K562 (cell line): ENCODE results near the gene HOXB5. TPM values are rescaled to one million over a fixed set of nuclear protein-coding genes. Genes with fewer than 3 reads are reported as not detected.

ENCODE experiments used
- ATF4 ChIP-seq: fragments of 450-650 bp; formaldehyde crosslinking; IDR thresholded peaks from 2 replicates; pipeline ENCODE4 v1.4.0; 2022; ENCODE audit warnings: mild to moderate bottlenecking, moderate library complexity
- CBX5 ChIP-seq: IDR thresholded peaks from 2 replicates; pipeline ENCODE4 v1.6.1; 2014; ENCODE audit warnings: low read depth, borderline replicate concordance
- CEBPB ChIP-seq: fragments of 450-650 bp; IDR thresholded peaks from 2 replicates; pipeline ENCODE4 v1.6.1; 2016; ENCODE audit warnings: missing genetic modification characterization, missing compliant biosample characterization
- CHD2 ChIP-seq: IDR thresholded peaks from 2 replicates; pipeline ENCODE4 v1.6.1; 2011; ENCODE audit warnings: low read depth, low read length
- CTCF ChIP-seq, 3 experiments: IDR thresholded peaks in 2 of 3; conservative IDR thresholded peaks in 1 of 3; 2 replicates each; pipeline ENCODE4 v1.5.1; 2011 to 2012; ENCODE audit warnings: low read length in 3 of 3, mild to moderate bottlenecking in 3 of 3, control low read depth in 2 of 3, improper control_type of control experiment in 1 of 3, inconsistent platforms in 1 of 3, low read depth in 1 of 3, mixed read lengths in 1 of 3, moderate library complexity in 1 of 3; ENCODE audit not compliant: insufficient read depth in 2 of 3
- GTF2E2 ChIP-seq: fragments of 200-800 bp; sonication (Bioruptor generic); IDR thresholded peaks from 2 replicates; pipeline ENCODE4 v1.6.1; 2016; ENCODE audit warnings: missing genetic modification characterization, missing compliant biosample characterization
- GTF2F1 ChIP-seq: IDR thresholded peaks from 2 replicates; pipeline ENCODE4 v1.6.1; 2011; ENCODE audit warnings: low read depth, low read length, improper control_type of control experiment
- HNRNPK ChIP-seq: fragments of 200-400 bp; formaldehyde crosslinking; IDR thresholded peaks from one replicate; pipeline ENCODE4 v1.6.1; 2018; ENCODE audit warnings: mild to moderate bottlenecking, low read depth, low read length; ENCODE audit not compliant: poor library complexity, severe bottlenecking
- HOXB6 ChIP-seq: fragments of 250-450 bp; sonication (Bioruptor Pico); IDR thresholded peaks from 2 replicates; pipeline ENCODE4 v1.5.1; 2022; ENCODE audit warnings: mild to moderate bottlenecking, borderline replicate concordance
- MEF2A ChIP-seq: IDR thresholded peaks from 2 replicates; pipeline ENCODE4 v1.6.1; 2011; ENCODE audit warnings: low read depth, mild to moderate bottlenecking, low read length, moderate library complexity; ENCODE audit not compliant: control insufficient read depth
- MLX ChIP-seq, 2 experiments: fragments of 450-650 bp in 1 of 2; sonication (generic) in 1 of 2; formaldehyde crosslinking; conservative IDR thresholded peaks; 2 replicates each; pipeline versions ENCODE4 v1.4.0 to v1.8.1; 2020 to 2022; ENCODE audit warnings: mild to moderate bottlenecking in 1 of 2, missing genetic modification reagents in 1 of 2
- MYC ChIP-seq, 2 experiments: fragments of 250-450 bp in 1 of 2; sonication (Bioruptor Pico) in 1 of 2; IDR thresholded peaks; 2 replicates each; pipeline versions ENCODE4 v1.5.1 to v1.6.1; 2012 to 2021; ENCODE audit warnings: low read depth in 2 of 2, borderline replicate concordance in 1 of 2, improper control_type of control experiment in 1 of 2, low read length in 1 of 2, mild to moderate bottlenecking in 1 of 2, moderate library complexity in 1 of 2
- NFE2 ChIP-seq: IDR thresholded peaks from 2 replicates; pipeline ENCODE4 v1.6.1; 2014; ENCODE audit warnings: antibody characterized with exemption, low read depth
- NFYB ChIP-seq: IDR thresholded peaks from 2 replicates; pipeline ENCODE4 v1.6.1; 2011; ENCODE audit warnings: mild to moderate bottlenecking, moderate library complexity; ENCODE audit not compliant: insufficient read length; ENCODE audit errors: extremely low read depth
- NR2C2 ChIP-seq, 2 experiments: fragments of 200-800 bp in 1 of 2; sonication (Bioruptor generic) in 1 of 2; sonication (generic) in 1 of 2; formaldehyde crosslinking in 1 of 2; IDR thresholded peaks; 2 replicates each; pipeline versions ENCODE4 v1.6.1 to v1.8.0; 2016 to 2022; ENCODE audit warnings: mild to moderate bottlenecking in 1 of 2, missing compliant biosample characterization in 1 of 2, missing genetic modification characterization in 1 of 2, missing genetic modification reagents in 1 of 2
- POLR3G ChIP-seq: IDR thresholded peaks from 2 replicates; pipeline ENCODE4 v1.6.1; 2011; ENCODE audit not compliant: insufficient read length, insufficient replicate concordance; ENCODE audit errors: extremely low read depth
- SAP30 ChIP-seq: fragments of 200-600 bp; sonication (generic); IDR thresholded peaks from 2 replicates; pipeline ENCODE4 v1.6.1; 2012; ENCODE audit warnings: borderline replicate concordance, low read depth, mild to moderate bottlenecking, moderate library complexity, low read length, control low read depth, inconsistent platforms; ENCODE audit not compliant: insufficient read depth, poor library complexity, severe bottlenecking
- SMAD3 ChIP-seq: fragments of 450-650 bp; formaldehyde crosslinking; conservative IDR thresholded peaks from 2 replicates; pipeline ENCODE4 v1.4.0; 2020; ENCODE audit warnings: mild to moderate bottlenecking
- TBP ChIP-seq: optimal IDR thresholded peaks from 2 replicates; pipeline ENCODE3; 2011; ENCODE audit warnings: low read depth, low read length, improper control_type of control experiment
- ZKSCAN8 ChIP-seq: fragments of 200-800 bp; sonication (Bioruptor generic); IDR thresholded peaks from 2 replicates; pipeline ENCODE4 v1.6.1; 2016; ENCODE audit warnings: missing genetic modification characterization, missing compliant biosample characterization
- ZNF316 ChIP-seq: fragments of 450-650 bp; IDR thresholded peaks from 2 replicates; pipeline ENCODE4 v1.6.1; 2016
- ZNF75A ChIP-seq: fragments of 450-650 bp; formaldehyde crosslinking; IDR thresholded peaks from 2 replicates; pipeline ENCODE4 v1.4.0; 2020; ENCODE audit warnings: mild to moderate bottlenecking
- ZSCAN29 ChIP-seq: fragments of 450-650 bp; IDR thresholded peaks from 2 replicates; pipeline ENCODE4 v1.6.1; 2017
- polyA plus RNA-seq, 8 experiments: library from polyadenylated mRNA; depleted of rRNA in 4 of 8; stranded (reverse) in 5 of 8; unstranded in 3 of 8; fragments of >200 nt; fragmentation: Nextera tagmentation in 2 of 8; fragmentation: Illumina TruSeq in 1 of 8; extraction: Ambion mirVana in 2 of 8; extraction: Trizol in 1 of 8; gene quantifications; 2 replicates each; pipeline versions ENCODE4 v1.2.1 to v1.2.3, GENCODE V29; 2011 to 2014; ENCODE audit warnings: inconsistent platforms in 1 of 8, missing spikeins in 1 of 8
- total RNA-seq, 7 experiments: library from RNA; depleted of rRNA in 6 of 7; stranded (reverse); fragments of >200 nt in 6 of 7; fragmentation: Illumina TruSeq in 2 of 7; extraction: Trizol in 2 of 7; gene quantifications; 2 replicates each; pipeline versions ENCODE4 v1.2.1 to v1.2.3, GENCODE V29; 2011 to 2021; ENCODE audit warnings: low replicate concordance in 1 of 7

The HOXB5 gene
- total and polyA plus RNA-seq, 9 of the 15 experiments (the other 6 are each of a cell fraction or from before 2014, with no cell fraction given): 0.24 to 2.7 (median 0.65) TPM

GRCh38 chr17:48630925-48631692 is 37.5 kb upstream of the HOXB5 start (continued):
- TF ChIP-seq CTCF (IDR thresholded peaks at IDR 0.05 in 2 of 3, conservative IDR thresholded peaks at IDR 0.05 in 1 of 3; ENCODE audit: insufficient read depth in 2 of 3, low read depth in 1 of 3, low read length in 3 of 3) (no peak), POLR3G (no peak), CBX5 (no peak), MLX (CRISPR knock-in tag; conservative IDR thresholded peaks at IDR 0.05) (no peak), ATF4 (CRISPR knock-in tag) (no peak), HNRNPK (no peak), TBP (peak; percentile 90), ZSCAN29 (no peak), SMAD3 (CRISPR knock-in tag) (peak; percentile 47; the same call in 1 of the 2 replicates), NFYB (no peak), ZNF316 (peak; percentile 83), CHD2 (no peak), NR2C2 (CRISPR knock-in tag; IDR thresholded peaks at IDR 0.05) (no peak), NR2C2 (tag; IDR thresholded peaks at IDR 0.05) (no peak; the same call in 1 of the 2 replicates), HOXB6 (CRISPR knock-in tag) (no peak), MYC (IDR thresholded peaks at IDR 0.05; ENCODE audit: low read depth, low read length) (peak; percentile 59), MYC (CRISPR knock-in tag; IDR thresholded peaks at IDR 0.05; ENCODE audit: borderline replicate concordance, low read depth) (no peak), NFE2 (peak; percentile 98), SAP30 (no peak), ZKSCAN8 (CRISPR knock-in tag) (no peak), CEBPB (tag) (peak; percentile 33; the same call in 1 of the 2 replicates), ZNF75A (no peak), GTF2E2 (tag) (0 out of 2 replicates have a peak, but pooled peaks have one; percentile 45), MEF2A (no peak), GTF2F1 (peak; percentile 72; the same call in 1 of the 2 replicates)
